Erythroblast (primary cell): ENCODE measurements around the gene CSRP2.

Experiments used
- DNase-seq, 2 experiments: peaks; one replicate each; lab custom pipeline; 2025; lab: John Stamatoyannopoulos, UW
- GATA1 ChIP-seq: IDR thresholded peaks from 2 replicates; pipeline ENCODE4 v1.6.1; 2011; ENCODE audit warnings: low read depth, mild to moderate bottlenecking, control low read depth, low read length, moderate library complexity
- POLR2A ChIP-seq: IDR thresholded peaks from 2 replicates; pipeline ENCODE4 v1.6.1; 2011; ENCODE audit warnings: mild to moderate bottlenecking, low read length

CSRP2 gene

GRCh38 chr12:76909290-76909689 lies 30.5 kb upstream of the CSRP2 start:
- no peak for DNase-seq
- no peak for TF ChIP-seq GATA1
- no peak for TF ChIP-seq POLR2A

- TF ChIP-seq GATA1 (no peak), POLR2A (no peak)
- no peak for DNase-seq
Observed at GRCh38 chr12:76908303-76909017, 29.6 kb upstream of the CSRP2 start.

- no peak for DNase-seq
- TF ChIP-seq POLR2A (no peak), GATA1 (no peak)
Observed at GRCh38 chr12:76901628-76902380, 23.0 kb upstream of the CSRP2 start.

- TF ChIP-seq GATA1: no peak
- TF ChIP-seq POLR2A: no peak
- DNase-seq: no peak
Observed at GRCh38 chr12:76899522-76899921, 20.7 kb upstream of the CSRP2 start.

GRCh38 chr12:76898442-76898841 lies 19.6 kb upstream of the CSRP2 start:
- DNase-seq: no peak

GRCh38 chr12:76896274-76896673 lies 17.5 kb upstream of the CSRP2 start:
- no peak for DNase-seq
- TF ChIP-seq GATA1 (no peak), POLR2A (no peak)

More at GRCh38 chr12:76898442-76898841, 19.6 kb upstream of the CSRP2 start:
- TF ChIP-seq POLR2A: no peak

GRCh38 chr12:76895796-76896195 lies 17.0 kb upstream of the CSRP2 start:
- TF ChIP-seq POLR2A (no peak), GATA1 (no peak)
- DNase-seq: no peak

GRCh38 chr12:76891609-76892008 lies 12.8 kb upstream of the CSRP2 start:
- TF ChIP-seq GATA1 (no peak), POLR2A (no peak)
- no peak for DNase-seq

- DNase-seq: no peak
- TF ChIP-seq GATA1: no peak
- no peak for TF ChIP-seq POLR2A
Observed at GRCh38 chr12:76890151-76891143, 11.6 kb upstream of the CSRP2 start.

GRCh38 chr12:76888775-76889174 lies 10.0 kb upstream of the CSRP2 start:
- TF ChIP-seq POLR2A (no peak), GATA1 (no peak)
- DNase-seq: no peak

GRCh38 chr12:76883811-76884210 lies 5.0 kb upstream of the CSRP2 start:
- no peak for TF ChIP-seq GATA1
- TF ChIP-seq POLR2A: no peak
- DNase-seq: no peak

GRCh38 chr12:76883151-76883550 lies 4.3 kb upstream of the CSRP2 start:
- TF ChIP-seq GATA1 (no peak), POLR2A (no peak)
- DNase-seq: no peak

- DNase-seq: no peak
- TF ChIP-seq GATA1: no peak
- no peak for TF ChIP-seq POLR2A
Observed at GRCh38 chr12:76882367-76882766, 3.5 kb upstream of the CSRP2 start.

- TF ChIP-seq GATA1: no peak
- TF ChIP-seq POLR2A: no peak
- no peak for DNase-seq
Observed at GRCh38 chr12:76881142-76881541, 2.3 kb upstream of the CSRP2 start.
